Heart right ventricle (tissue), 16 donors: Measurements from ENCODE around the gene CACNB2. TPM values are rescaled to one million over a fixed set of nuclear protein-coding genes. Genes with fewer than 3 reads are reported as not detected.

Experiments
- ATAC-seq, 8 donors: fragments of 200-7000 bp; cut with Tn5 transposase; one replicate each; pipeline ENCODE4 v1.9.1; 2020; ENCODE audit warnings: mild to moderate bottlenecking in 8 of 8, moderate library complexity in 8 of 8, moderate number of reproducible peaks in 1 of 8
- DNase-seq, 2 donors: peaks; one replicate each; pipeline ENCODE4 v3.0.0-alpha.2; 2020
- H3K27ac ChIP-seq, 10 donors: fragments of 200-600 bp; sonication (generic) in 2 of 10; one replicate each; pipeline versions ENCODE4 v1.5.0 to v1.8.0; 2020 to 2022; ENCODE audit warnings: mild to moderate bottlenecking in 3 of 10
- H3K27me3 ChIP-seq, 7 donors: fragments of 200-600 bp; one replicate each; pipeline ENCODE4 v1.8.0; 2021 to 2022; ENCODE audit warnings: mild to moderate bottlenecking in 2 of 7
- H3K36me3 ChIP-seq, 9 donors: fragments of 200-600 bp; sonication (generic) in 1 of 9; one replicate each; pipeline versions ENCODE4 v1.5.0 to v1.8.0; 2020 to 2022; ENCODE audit warnings: mild to moderate bottlenecking in 2 of 9
- H3K4me1 ChIP-seq, 9 donors: fragments of 200-600 bp; sonication (generic) in 1 of 9; one replicate each; pipeline versions ENCODE4 v1.5.0 to v1.8.0; 2020 to 2022; ENCODE audit warnings: mild to moderate bottlenecking in 4 of 9
- H3K4me3 ChIP-seq, 10 donors: fragments of 200-600 bp; sonication (generic) in 2 of 10; one replicate each; pipeline versions ENCODE4 v1.5.0 to v1.8.0; 2020 to 2022; ENCODE audit warnings: mild to moderate bottlenecking in 7 of 10, moderate library complexity in 2 of 10
- H3K9me3 ChIP-seq, 11 donors: fragments of 200-600 bp in 10 of 11; sonication (generic) in 2 of 11; one replicate each; pipeline versions ENCODE4 v1.5.0 to v1.8.0; 2013 to 2022; ENCODE audit warnings: mild to moderate bottlenecking in 2 of 11, control low read depth in 1 of 11, moderate library complexity in 1 of 11
- WGBS, 2 donors: extraction: QIAGEN DNeasy Blood & Tissue Kit; methylation state at CpG; one replicate each; pipeline ENCODE4 v1.1.7; 2013; ENCODE audit warnings: inconsistent platforms in 1 of 2; 5-methylcytosine and 5-hydroxymethylcytosine counted together
- intact Hi-C, 10 donors: fragments of 100-400 bp; cut with DNase I; formaldehyde crosslinking; loops; one replicate each; pipeline versions ENCODE4 v1.11.1 to v1.14.2; 2022
- polyA plus RNA-seq, 2 donors: library from polyadenylated mRNA; stranded (reverse); fragments of 200-250 nt; gene quantifications; one replicate each; pipeline ENCODE4 v1.2.3, GENCODE V29; 2013
- total RNA-seq, 10 donors: library from RNA; stranded (reverse); fragmentation: NEBNext Ultra II Directional in 3 of 10; extraction: Animal tissue kit (Norgen Biotek cat#: 25700) in 3 of 10; gene quantifications; one replicate each; pipeline versions ENCODE4 v1.2.1 to v1.2.4, GENCODE V29; 2021 to 2023
- TF ChIP-seq, protein P1 (sequence below), 9 donors: fragments of 200-600 bp; sonication (generic) in 2 of 9; IDR thresholded peaks; one replicate each; pipeline versions ENCODE4 v1.5.0 to v1.8.0; 2021 to 2022; ENCODE audit warnings: antibody characterized with exemption in 9 of 9, mild to moderate bottlenecking in 5 of 9, moderate library complexity in 1 of 9
- donor health status: Arrhythmogenic right ventricular cardiomyopathy.
- donor health status: ischemic (EF 13 %, LVEDD 7.1; RV severe dilation, severe dysfunction).
- donor health status: healthy with polysubstance abuse.
- donor health status: DM: no; HTN: yes; CAD: no.
- donor health status: DM: no; HTN: no; CAD: no.
- donor health status: ischemic (EF 25% LVEDD 6.9; RV normal size, moderate dysfunction).
- donor health status: ischemic (EF 25% LVEDD 5.7; RV mildly dilated, moderate dysfunction).
- donor health status: healthy.
- donor health status: DM: yes; HTN: yes; CAD: no.
- donor health status: Ischemic cardiomyopathy.
- donor health status: ischemic (EF 35%, LVEDD 5.7; RV mildly dilated, moderate dysfunction).
- donor health status: nonischemic (EF 11% LVEDD 7.7; RV severe dilation, severe dysfunction).
- donor health status: DM: yes; HTN: yes; CAD: no.
- donor health status: PGD.
- donor health status: ischemic (EF 29% LVEDD 5.4; RV normal size, mild dysfunction).
- donor health status: nonischemic (EF 23%, LVEDD 6.1; RV moderate dilation, normal function).

CACNB2 gene
- total and polyA plus RNA-seq, 12 donors: 8.9 to 71.1 (median 36.7) TPM

DNA sequence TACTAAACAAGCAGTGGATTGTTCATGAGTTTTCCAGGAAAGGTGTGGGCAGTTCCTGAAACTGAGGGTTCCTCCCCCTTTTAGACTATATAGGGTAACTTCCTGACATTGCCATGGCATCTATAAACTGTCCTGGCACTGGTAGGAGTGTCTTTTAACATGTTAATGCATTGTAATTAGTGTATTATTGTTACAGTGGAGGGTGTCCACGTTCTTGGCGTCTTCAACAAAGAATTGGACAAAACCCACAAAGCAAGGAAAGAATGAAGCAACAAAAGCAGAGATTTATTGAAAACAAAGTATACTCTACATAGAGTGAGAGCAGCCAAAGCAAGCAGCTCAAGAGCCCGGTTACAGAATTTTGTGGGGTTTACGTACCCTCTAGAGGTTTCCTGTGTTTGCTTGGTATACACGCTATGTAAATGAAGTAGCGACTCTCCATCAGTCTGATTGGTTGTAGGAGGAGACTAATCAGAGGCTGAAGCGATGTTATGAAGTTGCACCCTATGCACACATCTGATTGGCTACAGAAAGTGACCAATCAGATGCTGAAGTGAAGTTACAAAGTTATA lies 335.9 kb downstream of the CACNB2 start:
- H3K27me3 ChIP-seq: no peaks in the 10 kb centered on the region
- H3K4me1 ChIP-seq: peaks cover 0 to 30% (median 14%) of the 10 kb centered on the region in 9 donors
- 94 to 95% methylated on average over 7 of the region's 7 CpGs for whole genome bisulfite sequencing, 2 donors
- H3K9me3 ChIP-seq: no peaks in the 10 kb centered on the region
- DNase-seq (no peak), ATAC-seq (no peak)
- intact Hi-C loops: loop anchor here in 1 of 10 donors (10.0 kb wide), 1 partner anchor 161 kb away; no protein-coding TSS in a partner anchor
- no peak overlapping the region for H3K4me3 ChIP-seq
- TF ChIP-seq, protein P1, sequence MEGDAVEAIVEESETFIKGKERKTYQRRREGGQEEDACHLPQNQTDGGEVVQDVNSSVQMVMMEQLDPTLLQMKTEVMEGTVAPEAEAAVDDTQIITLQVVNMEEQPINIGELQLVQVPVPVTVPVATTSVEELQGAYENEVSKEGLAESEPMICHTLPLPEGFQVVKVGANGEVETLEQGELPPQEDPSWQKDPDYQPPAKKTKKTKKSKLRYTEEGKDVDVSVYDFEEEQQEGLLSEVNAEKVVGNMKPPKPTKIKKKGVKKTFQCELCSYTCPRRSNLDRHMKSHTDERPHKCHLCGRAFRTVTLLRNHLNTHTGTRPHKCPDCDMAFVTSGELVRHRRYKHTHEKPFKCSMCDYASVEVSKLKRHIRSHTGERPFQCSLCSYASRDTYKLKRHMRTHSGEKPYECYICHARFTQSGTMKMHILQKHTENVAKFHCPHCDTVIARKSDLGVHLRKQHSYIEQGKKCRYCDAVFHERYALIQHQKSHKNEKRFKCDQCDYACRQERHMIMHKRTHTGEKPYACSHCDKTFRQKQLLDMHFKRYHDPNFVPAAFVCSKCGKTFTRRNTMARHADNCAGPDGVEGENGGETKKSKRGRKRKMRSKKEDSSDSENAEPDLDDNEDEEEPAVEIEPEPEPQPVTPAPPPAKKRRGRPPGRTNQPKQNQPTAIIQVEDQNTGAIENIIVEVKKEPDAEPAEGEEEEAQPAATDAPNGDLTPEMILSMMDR (IDR thresholded peaks at IDR 0.05): no peak
- H3K36me3 ChIP-seq: no peaks in the 10 kb centered on the region
- H3K27ac ChIP-seq: peak overlapping the region in 2 of 10 donors; percentile 10 to 18

DNA sequence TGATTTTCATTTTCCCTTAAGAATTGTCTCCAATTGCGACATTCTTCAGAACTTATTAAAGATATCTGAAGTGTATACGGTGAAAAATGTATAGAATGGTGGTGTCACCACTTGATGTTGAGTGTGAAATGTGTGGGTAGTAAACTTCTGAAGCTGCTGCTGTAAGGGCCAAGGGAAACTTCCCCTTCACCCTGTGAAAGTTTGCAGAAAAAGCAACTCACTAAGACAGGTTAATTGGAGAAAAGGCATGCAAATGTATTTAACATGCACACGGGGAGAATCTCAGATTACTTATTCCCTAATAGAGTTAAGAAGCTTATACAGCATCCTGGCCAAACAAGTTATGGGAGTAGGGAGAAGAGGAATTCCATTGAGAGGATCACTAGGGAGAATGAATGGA lies 338.1 kb downstream of the CACNB2 start:
- DNase-seq: no peak
- ATAC-seq: no peak
- no peak overlapping the region for H3K27ac ChIP-seq
- H3K9me3 ChIP-seq: no peaks in the 10 kb centered on the region
- TF ChIP-seq, protein P1 (IDR thresholded peaks at IDR 0.05): no peak
- H3K27me3 ChIP-seq: no peaks in the 10 kb centered on the region
- 68% methylated on average over 3 of the region's 3 CpGs for WGBS, 2 donors
- H3K36me3 ChIP-seq: no peaks in the 10 kb centered on the region
- no peak overlapping the region for H3K4me3 ChIP-seq
- intact Hi-C loops: loop anchor here in 1 of 10 donors (10.0 kb wide), 1 partner anchor 164 kb away; no protein-coding TSS in a partner anchor
- H3K4me1 ChIP-seq: peaks cover 0 to 18% (median 5%) of the 10 kb centered on the region in 9 donors

DNA sequence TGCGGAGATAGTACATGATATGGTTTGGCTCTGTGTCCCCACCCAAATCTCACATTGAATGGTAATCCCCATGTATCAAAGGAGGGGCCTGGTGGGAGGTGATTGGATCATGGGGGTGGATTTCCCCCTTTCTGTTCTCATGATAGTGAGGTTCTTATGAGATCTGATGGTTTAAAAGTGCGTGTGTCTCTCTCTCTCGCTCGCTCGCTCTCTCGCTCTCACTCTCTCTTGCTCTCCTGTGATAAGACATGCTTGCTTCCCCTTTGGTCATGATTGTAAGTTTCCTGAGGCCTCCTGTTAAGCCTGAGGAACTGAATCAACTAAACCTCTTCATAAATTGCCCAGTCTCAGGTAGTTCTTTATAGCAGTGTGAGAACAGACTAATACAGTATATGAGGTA lies 339.3 kb downstream of the CACNB2 start:
- Histone ChIP-seq H3K27ac (peak overlapping the region in 1 of 10 donors; percentile 9), H3K4me1 (peaks cover 0 to 13% (median under 1%) of the 10 kb centered on the region in 9 donors)
- 83 to 85% methylated on average over 6 of the region's 6 CpGs for WGBS, 2 donors

DNA sequence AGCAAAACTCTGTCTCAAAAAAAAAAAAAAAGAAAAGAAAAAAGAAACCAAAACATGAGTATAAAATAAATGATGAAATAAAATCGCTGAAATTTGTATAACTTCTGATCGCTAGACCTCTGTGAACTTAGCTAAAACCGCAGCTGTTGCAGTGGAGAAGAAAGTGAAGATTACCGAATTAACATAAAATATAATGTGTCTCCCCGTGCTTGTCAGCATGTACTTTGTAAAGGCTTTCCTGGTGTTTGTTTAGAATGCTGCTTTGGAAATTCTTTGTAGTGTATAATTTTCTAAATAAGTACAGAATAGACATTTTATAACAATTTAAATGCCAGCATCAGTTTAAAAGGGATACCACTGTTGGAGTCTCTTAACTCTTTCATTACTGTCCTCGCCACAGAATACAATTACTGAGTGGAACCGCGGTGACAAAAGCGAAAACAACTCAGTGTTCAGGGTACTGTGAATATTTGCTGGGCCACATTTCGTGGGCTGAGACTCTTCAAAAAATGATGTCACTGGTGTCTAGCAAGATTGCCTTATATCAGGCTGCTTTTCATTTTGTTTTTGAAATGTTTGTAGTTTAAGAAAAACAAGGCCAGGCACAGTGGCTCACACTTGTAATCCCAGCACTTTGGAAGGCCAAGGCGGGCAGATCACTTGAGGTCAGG lies 343.4 kb downstream of the CACNB2 start:
- ATAC-seq (no peak), DNase-seq (no peak)
- no peaks in the 10 kb centered on the region for H3K27me3 ChIP-seq
- no peaks in the 10 kb centered on the region for H3K36me3 ChIP-seq
- TF ChIP-seq, protein P1 (IDR thresholded peaks at IDR 0.05): no peak
- no peaks in the 10 kb centered on the region for H3K9me3 ChIP-seq
- H3K4me3 ChIP-seq: no peak overlapping the region
- WGBS, 2 donors: 86 to 90% methylated on average over 11 of the region's 11 CpGs
- intact Hi-C loops: no loop called here
- no peak overlapping the region for H3K27ac ChIP-seq
- peaks cover 0 to 17% (median 0%) of the 10 kb centered on the region in 9 donors for H3K4me1 ChIP-seq

More for the DNA sequence above, 339.3 kb downstream of the CACNB2 start:
- no peak overlapping the region for H3K4me3 ChIP-seq
- intact Hi-C loops: loop anchor here in 1 of 10 donors (10.0 kb wide), 1 partner anchor 165 kb away; no protein-coding TSS in a partner anchor
- TF ChIP-seq, protein P1 (IDR thresholded peaks at IDR 0.05): no peak
- no peaks in the 10 kb centered on the region for H3K9me3 ChIP-seq
- H3K27me3 ChIP-seq: no peaks in the 10 kb centered on the region
- ATAC-seq (peak in 1 of 8 donors; percentile 12), DNase-seq (no peak)
- H3K36me3 ChIP-seq: no peaks in the 10 kb centered on the region
